GM12878 (cell line): ENCODE results near the gene WDR86. TPM values are rescaled to one million over a fixed set of nuclear protein-coding genes. Genes with fewer than 3 reads are reported as not detected.

Experiments
- ATAC-seq: fragments of 200-7000 bp; cut with Tn5 transposase; 3 replicates; pipeline ENCODE4 v1.9.1; 2020; ENCODE audit warnings: mild to moderate bottlenecking, moderate library complexity
- BruUV-seq: library from RNA; stranded (reverse); fragments of 400-500 nt; replicated peaks from 2 replicates; lab custom pipeline; 2021; lab: Mats Ljungman, UMichigan
- CTCF ChIA-PET: fragments of 300-600 bp; sonication (Branson Sonifier 250); formaldehyde crosslinking; extraction: SDS; loops from one replicate; lab custom pipeline; 2021; ENCODE audit warnings: inconsistent platforms; lab: Yijun Ruan, JAX
- POLR2A ChIA-PET: fragments of 350-600 bp; formaldehyde crosslinking; extraction: SDS; loops from one replicate; lab custom pipeline; 2021; ENCODE audit warnings: inconsistent platforms; lab: Charles Lee
- RAD21 ChIA-PET: fragments of 300-600 bp; sonication (Branson Sonifier 250); formaldehyde crosslinking; loops from one replicate; lab custom pipeline; 2023; ENCODE audit warnings: antibody characterized with exemption; ENCODE audit not compliant: unreplicated experiment; lab: Charles Lee
- SMC1A ChIA-PET: fragments of 300-600 bp; sonication (Branson Sonifier 250); formaldehyde crosslinking; loops from one replicate; lab custom pipeline; 2023; ENCODE audit not compliant: unreplicated experiment, uncharacterized antibody; lab: Charles Lee
- DNase-seq: peaks from one replicate; pipeline ENCODE4 v3.0.0-alpha.2; 2011; ENCODE audit warnings: low read depth, low spot score
- FAIRE-seq: peaks from 3 replicates; lab custom pipeline; 2011; peaks lifted over from hg19 to GRCh38; lab: Jason Lieb, UNC
- H2AFZ ChIP-seq: 2 replicates; pipeline ENCODE4 v1.6.0; 2011; ENCODE audit warnings: low read depth, low read length, control low read depth; ENCODE audit not compliant: control insufficient read depth
- H3K27ac ChIP-seq: 2 replicates; pipeline ENCODE4 v1.5.1; 2011; ENCODE audit warnings: control low read depth; ENCODE audit not compliant: control insufficient read depth, insufficient read depth
- H3K27me3 ChIP-seq, 2 experiments: replicated peaks in 1 of 2; 2 replicates each; pipeline versions ENCODE4 v1.6.0 to v1.6.1; 2011; ENCODE audit warnings: low read length in 1 of 2; ENCODE audit not compliant: control insufficient read depth in 2 of 2, insufficient read depth in 2 of 2
- H3K36me3 ChIP-seq, 2 experiments: 2 replicates each; pipeline ENCODE4 v1.5.1; 2011; ENCODE audit warnings: low read length in 1 of 2; ENCODE audit not compliant: control insufficient read depth in 2 of 2, insufficient read depth in 2 of 2
- H3K4me1 ChIP-seq: 2 replicates; pipeline ENCODE4 v1.6.1; 2011; ENCODE audit warnings: mild to moderate bottlenecking, low read length, moderate library complexity, mixed read lengths; ENCODE audit not compliant: control insufficient read depth, insufficient read depth
- H3K4me2 ChIP-seq: 2 replicates; pipeline ENCODE4 v1.6.0; 2011; ENCODE audit warnings: control low read depth; ENCODE audit not compliant: control insufficient read depth, insufficient read depth
- H3K4me3 ChIP-seq: fragments of 200-600 bp; sonication (generic); 2 replicates; pipeline ENCODE4 v1.5.1; 2016
- H3K79me2 ChIP-seq: 2 replicates; pipeline ENCODE4 v1.6.0; 2011; ENCODE audit warnings: low read length; ENCODE audit not compliant: control insufficient read depth, insufficient read depth
- H3K9ac ChIP-seq: 2 replicates; pipeline ENCODE4 v1.8.0; 2011; ENCODE audit warnings: low read length, control low read depth, mixed read lengths; ENCODE audit not compliant: control insufficient read depth, insufficient read depth
- H3K9me3 ChIP-seq: replicated peaks from 3 replicates; pipeline ENCODE4 v1.5.1; 2011; ENCODE audit warnings: mild to moderate bottlenecking, low read length; ENCODE audit not compliant: control insufficient read depth, insufficient read depth
- H4K20me1 ChIP-seq: 2 replicates; pipeline ENCODE4 v1.6.0; 2011; ENCODE audit not compliant: control insufficient read depth, insufficient read depth
- BMI1 ChIP-seq: fragments of 450-650 bp; IDR thresholded peaks from 2 replicates; pipeline ENCODE4 v1.6.1; 2016; ENCODE audit warnings: mild to moderate bottlenecking, moderate library complexity, borderline replicate concordance
- CBX3 ChIP-seq: fragments of 200-600 bp; sonication (generic); IDR thresholded peaks from 2 replicates; pipeline ENCODE4 v1.6.1; 2016; ENCODE audit warnings: low read depth, borderline replicate concordance
- CREB1 ChIP-seq: IDR thresholded peaks from 2 replicates; pipeline ENCODE4 v1.6.1; 2012; ENCODE audit warnings: low read depth, mild to moderate bottlenecking, inconsistent platforms
- EP300 ChIP-seq, 2 experiments: fragments of 150-350 bp in 1 of 2; IDR thresholded peaks; 2 replicates each; pipeline ENCODE4 v1.6.1; 2011 to 2012; ENCODE audit warnings: low read depth in 2 of 2, low read length in 2 of 2, borderline replicate concordance in 1 of 2, improper control_type of control experiment in 1 of 2, inconsistent platforms in 1 of 2; ENCODE audit not compliant: control insufficient read depth in 1 of 2
- HCFC1 ChIP-seq: fragments of 150-350 bp; IDR thresholded peaks from 2 replicates; pipeline ENCODE4 v1.6.1; 2014; ENCODE audit warnings: low read length
- JUNB ChIP-seq: IDR thresholded peaks from 2 replicates; pipeline ENCODE4 v1.6.1; 2016; ENCODE audit warnings: antibody characterized with exemption, mild to moderate bottlenecking
- KDM1A ChIP-seq: fragments of 200-600 bp; sonication (generic); IDR thresholded peaks from 2 replicates; pipeline ENCODE4 v1.6.1; 2016; ENCODE audit warnings: borderline replicate concordance
- KLF5 ChIP-seq: fragments of 450-650 bp; IDR thresholded peaks from 2 replicates; pipeline ENCODE4 v1.6.1; 2014; ENCODE audit warnings: mild to moderate bottlenecking; ENCODE audit not compliant: partially characterized antibody
- MEF2B ChIP-seq: fragments of 450-650 bp; IDR thresholded peaks from 2 replicates; pipeline ENCODE4 v1.6.1; 2018; ENCODE audit warnings: mild to moderate bottlenecking, moderate library complexity; ENCODE audit not compliant: partially characterized antibody, poor library complexity, severe bottlenecking
- NR2C1 ChIP-seq: fragments of 450-650 bp; IDR thresholded peaks from 2 replicates; pipeline ENCODE4 v1.6.1; 2017; ENCODE audit warnings: antibody characterized with exemption, mild to moderate bottlenecking, moderate library complexity
- PAX5 ChIP-seq: IDR thresholded peaks from 2 replicates; pipeline ENCODE4 v1.6.1; 2011; ENCODE audit warnings: low read depth, low read length, borderline replicate concordance
- RUNX3 ChIP-seq: IDR thresholded peaks from 2 replicates; pipeline ENCODE4 v1.6.1; 2012; ENCODE audit warnings: low read length, inconsistent platforms
- SMARCA5 ChIP-seq: fragments of 450-650 bp; IDR thresholded peaks from 2 replicates; pipeline ENCODE4 v1.6.1; 2017; ENCODE audit warnings: mild to moderate bottlenecking
- WRNIP1 ChIP-seq: IDR thresholded peaks from 2 replicates; pipeline ENCODE4 v1.6.1; 2011; ENCODE audit warnings: low read depth, low read length, improper control_type of control experiment, borderline replicate concordance
- ZZZ3 ChIP-seq: IDR thresholded peaks from 2 replicates; pipeline ENCODE4 v1.6.1; 2011; ENCODE audit warnings: low read depth; ENCODE audit not compliant: control insufficient read depth, insufficient read length
- WGBS: methylation state at CpG from one replicate; pipeline ENCODE4 v1.1.6; 2016; ENCODE audit warnings: low lambda C conversion rate; ENCODE audit not compliant: insufficient replicate concordance, insufficient coverage; ENCODE audit errors: missing lambda C conversion rate; 5-methylcytosine and 5-hydroxymethylcytosine counted together
- in situ Hi-C: fragments of 300-500 bp; cut with MboI; formaldehyde crosslinking; loops from 9 replicates; pipeline ENCODE4 v1.14.3; 2018; ENCODE audit warnings: mixed read lengths
- intact Hi-C: fragments of 100-400 bp; cut with micrococcal nuclease; formaldehyde crosslinking; loops from one replicate; pipeline ENCODE4 v1.14.2; 2022; ENCODE audit not compliant: unreplicated experiment
- polyA plus RNA-seq, 11 experiments: library from polyadenylated mRNA; depleted of rRNA in 4 of 11; unstranded in 6 of 11; stranded (reverse) in 5 of 11; fragments of >200 nt; fragmentation: Nextera tagmentation in 4 of 11; fragmentation: Illumina TruSeq in 1 of 11; extraction: Ambion mirVana in 4 of 11; extraction: Trizol in 1 of 11; gene quantifications; 1 replicate in 1 of 11; 2 replicates in 10 of 11; pipeline versions ENCODE4 v1.2.1 to v1.2.3, GENCODE V29; 2011 to 2016; ENCODE audit warnings: inconsistent platforms in 2 of 11, missing spikeins in 2 of 11, low read depth in 1 of 11
- total RNA-seq, 4 experiments: library from RNA; depleted of rRNA in 3 of 4; stranded (reverse); fragments of >200 nt in 3 of 4; fragmentation: Illumina TruSeq in 1 of 4; extraction: Trizol in 1 of 4; gene quantifications; 2 replicates each; pipeline versions ENCODE4 v1.2.1 to v1.2.3, GENCODE V29; 2013 to 2021
- TF ChIP-seq, protein P1 (sequence below): fragments of 450-650 bp; formaldehyde crosslinking; IDR thresholded peaks from 2 replicates; pipeline ENCODE4 v1.4.0; 2020; ENCODE audit warnings: mild to moderate bottlenecking, moderate library complexity
- TF ChIP-seq, protein P2 (sequence below): IDR thresholded peaks from 2 replicates; pipeline ENCODE4 v1.6.1; 2011; ENCODE audit warnings: low read depth, mild to moderate bottlenecking, low read length, moderate library complexity, borderline replicate concordance; ENCODE audit errors: extremely low read depth

WDR86 gene
- total and polyA plus RNA-seq, 10 of the 15 experiments (the other 5 are each of a cell fraction or from before 2014, with no cell fraction given) = 0.05 to 0.19 (median 0.15) TPM; not detected in 7

DNA sequence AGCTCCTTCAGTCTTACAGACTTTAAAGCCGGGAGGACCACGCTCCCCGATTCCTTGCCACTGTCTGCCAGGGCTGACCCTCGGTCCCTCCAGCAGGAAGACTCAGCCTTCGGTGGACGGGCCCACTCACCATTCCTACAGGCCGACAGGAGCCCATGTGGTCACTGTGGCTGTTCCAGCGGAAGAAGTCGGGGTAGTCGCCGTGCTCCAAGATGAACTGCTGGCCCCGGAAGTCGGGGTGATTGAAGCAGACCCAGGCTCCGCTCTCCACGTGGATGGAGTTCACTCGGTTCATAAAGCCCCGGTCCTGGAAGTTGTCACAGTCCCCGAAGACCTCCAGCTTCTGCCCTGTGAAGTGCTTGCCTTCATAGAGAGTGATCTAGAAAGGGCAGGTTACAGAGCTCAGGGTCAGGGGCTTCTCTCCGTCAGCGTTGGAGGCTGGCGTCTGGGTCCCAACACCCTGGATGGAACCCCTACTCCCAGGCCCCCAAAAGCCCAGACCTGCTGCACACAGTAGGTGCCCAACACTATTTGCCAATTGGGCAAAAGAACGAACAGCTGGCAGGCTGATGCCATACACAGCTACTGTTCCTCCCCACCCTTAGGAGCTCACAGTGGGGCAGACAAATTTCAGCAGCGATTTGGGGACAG lies 28.2 kb upstream of the WDR86 start:
- Histone ChIP-seq H3K4me3 (no peak overlapping the region), H3K9ac (no peak overlapping the region), H3K27me3 (peaks cover 0 to 2% of the 10 kb centered on the region in 2 experiments; a peak in 2 of 4 replicates), H4K20me1 (no peaks in the 10 kb centered on the region), H3K4me1 (peaks cover 4% of the 10 kb centered on the region), H2AFZ (no peak overlapping the region), H3K4me2 (no peak overlapping the region), H3K27ac (no peak overlapping the region), H3K79me2 (no peaks in the 10 kb centered on the region), H3K36me3 (no peaks in the 10 kb centered on the region), H3K9me3 (no peaks in the 10 kb centered on the region)
- BruUV-seq = no TSS peak
- ATAC-seq (no peak), DNase-seq (no peak), FAIRE-seq (no peak)
- POLR2A ChIA-PET = no interaction called here
- CTCF ChIA-PET = interaction anchor here (1.2 to 1.6 kb wide), 3 partner anchors 10 to 194 kb away, joined by 3 to 4 read pairs (median 4); no protein-coding TSS in a partner anchor
- intact Hi-C loops (no loop called here), in situ Hi-C loops (no loop called here)
- TF ChIP-seq ZZZ3 (no peak), CREB1 (no peak), EP300 (IDR thresholded peaks at IDR 0.05; ENCODE audit: borderline replicate concordance in 1 of 2, control insufficient read depth in 1 of 2, low read depth in 2 of 2, low read length in 2 of 2) (no peak), CBX3 (no peak), HCFC1 (no peak), MEF2B (no peak), NR2C1 (no peak), KDM1A (no peak), BMI1 (no peak), JUNB (no peak), RUNX3 (no peak), PAX5 (no peak), KLF5 (no peak), WRNIP1 (no peak), SMARCA5 (no peak)
- TF ChIP-seq, protein P1, sequence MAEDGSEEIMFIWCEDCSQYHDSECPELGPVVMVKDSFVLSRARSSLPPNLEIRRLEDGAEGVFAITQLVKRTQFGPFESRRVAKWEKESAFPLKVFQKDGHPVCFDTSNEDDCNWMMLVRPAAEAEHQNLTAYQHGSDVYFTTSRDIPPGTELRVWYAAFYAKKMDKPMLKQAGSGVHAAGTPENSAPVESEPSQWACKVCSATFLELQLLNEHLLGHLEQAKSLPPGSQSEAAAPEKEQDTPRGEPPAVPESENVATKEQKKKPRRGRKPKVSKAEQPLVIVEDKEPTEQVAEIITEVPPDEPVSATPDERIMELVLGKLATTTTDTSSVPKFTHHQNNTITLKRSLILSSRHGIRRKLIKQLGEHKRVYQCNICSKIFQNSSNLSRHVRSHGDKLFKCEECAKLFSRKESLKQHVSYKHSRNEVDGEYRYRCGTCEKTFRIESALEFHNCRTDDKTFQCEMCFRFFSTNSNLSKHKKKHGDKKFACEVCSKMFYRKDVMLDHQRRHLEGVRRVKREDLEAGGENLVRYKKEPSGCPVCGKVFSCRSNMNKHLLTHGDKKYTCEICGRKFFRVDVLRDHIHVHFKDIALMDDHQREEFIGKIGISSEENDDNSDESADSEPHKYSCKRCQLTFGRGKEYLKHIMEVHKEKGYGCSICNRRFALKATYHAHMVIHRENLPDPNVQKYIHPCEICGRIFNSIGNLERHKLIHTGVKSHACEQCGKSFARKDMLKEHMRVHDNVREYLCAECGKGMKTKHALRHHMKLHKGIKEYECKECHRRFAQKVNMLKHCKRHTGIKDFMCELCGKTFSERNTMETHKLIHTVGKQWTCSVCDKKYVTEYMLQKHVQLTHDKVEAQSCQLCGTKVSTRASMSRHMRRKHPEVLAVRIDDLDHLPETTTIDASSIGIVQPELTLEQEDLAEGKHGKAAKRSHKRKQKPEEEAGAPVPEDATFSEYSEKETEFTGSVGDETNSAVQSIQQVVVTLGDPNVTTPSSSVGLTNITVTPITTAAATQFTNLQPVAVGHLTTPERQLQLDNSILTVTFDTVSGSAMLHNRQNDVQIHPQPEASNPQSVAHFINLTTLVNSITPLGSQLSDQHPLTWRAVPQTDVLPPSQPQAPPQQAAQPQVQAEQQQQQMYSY (CRISPR knock-in tag) = no peak
- TF ChIP-seq, protein P2, sequence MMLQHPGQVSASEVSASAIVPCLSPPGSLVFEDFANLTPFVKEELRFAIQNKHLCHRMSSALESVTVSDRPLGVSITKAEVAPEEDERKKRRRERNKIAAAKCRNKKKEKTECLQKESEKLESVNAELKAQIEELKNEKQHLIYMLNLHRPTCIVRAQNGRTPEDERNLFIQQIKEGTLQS = no peak
- RAD21 ChIA-PET = interaction anchor here (1.2 kb wide), 1 partner anchor 11 kb away, joined by 3 read pairs; no protein-coding TSS in a partner anchor
- 70% methylated on average over 23 of the region's 23 CpGs for WGBS
- SMC1A ChIA-PET = no interaction called here
